ENCODE measurements around the gene INPP5D. TPM values are rescaled to one million over a fixed set of nuclear protein-coding genes. Genes with fewer than 3 reads are reported as not detected.
"Not testable (repeated sequence)": the region's sequence is repeated elsewhere in the genome, so short reads cannot be mapped to it uniquely, and the experiment has no call there.

The INPP5D gene
- total RNA-seq, 1 donor from 2014 or later: 275 TPM

GRCh38 chr2:233184669-233185068 lies 124.5 kb downstream of the INPP5D start:
- no peaks in the 10 kb centered on the region for H3K27me3 Mint-ChIP-seq
- no peaks in the 10 kb centered on the region for H3K9me3 Mint-ChIP-seq
- H3K4me1 Mint-ChIP-seq: peaks cover 25% of the 10 kb centered on the region
- H3K4me3 Mint-ChIP-seq: no peak overlapping the region
- TF ChIP-seq CTCF (IDR thresholded peaks at IDR 0.05): no peak
- H3K27ac Mint-ChIP-seq: peak overlapping the region; percentile 83
- ATAC-seq (ENCODE audit: low read depth) (no peak), DNase-seq (no peak)
- POLR2A ChIA-PET: interaction anchor here (1.1 to 1.7 kb wide), 3 partner anchors 13 to 66 kb away, joined by 3 to 5 read pairs (median 3); partner anchors contain the start of gene ATG16L1
- H3K36me3 Mint-ChIP-seq (ENCODE audit: low read depth): peaks cover 92% of the 10 kb centered on the region
- intact Hi-C loops (cut with micrococcal nuclease): no loop called here
- CTCF ChIA-PET: interaction anchor here (1.5 kb wide), 1 partner anchor 67 kb away, joined by 8 read pairs; the partner anchor contains the start of gene ATG16L1

- H3K9me3 Mint-ChIP-seq: no peaks in the 10 kb centered on the region
- intact Hi-C loops (cut with micrococcal nuclease): no loop called here
- peak overlapping the region; percentile 56 for H3K4me3 Mint-ChIP-seq
- H3K27ac Mint-ChIP-seq: peak overlapping the region; percentile 83
- ChIA-PET POLR2A (interaction anchor here (0.6 to 1.7 kb wide), 7 partner anchors 10 to 1491 kb away, joined by 3 to 7 read pairs (median 3); partner anchors contain the start of gene ATG16L1), CTCF (interaction anchor here (0.9 to 1.5 kb wide), 3 partner anchors 40 to 219 kb away, joined by 3 to 8 read pairs (median 5); partner anchors contain the start of gene ATG16L1)
- peaks cover 92% of the 10 kb centered on the region for H3K36me3 Mint-ChIP-seq (ENCODE audit: low read depth)
- no peak for DNase-seq
- peaks cover 25% of the 10 kb centered on the region for H3K4me1 Mint-ChIP-seq
- ATAC-seq (ENCODE audit: low read depth): no peak
- no peaks in the 10 kb centered on the region for H3K27me3 Mint-ChIP-seq
- TF ChIP-seq CTCF (IDR thresholded peaks at IDR 0.05): no peak
Observed at GRCh38 chr2:233185330-233185729, 125.2 kb downstream of the INPP5D start.

DNA sequence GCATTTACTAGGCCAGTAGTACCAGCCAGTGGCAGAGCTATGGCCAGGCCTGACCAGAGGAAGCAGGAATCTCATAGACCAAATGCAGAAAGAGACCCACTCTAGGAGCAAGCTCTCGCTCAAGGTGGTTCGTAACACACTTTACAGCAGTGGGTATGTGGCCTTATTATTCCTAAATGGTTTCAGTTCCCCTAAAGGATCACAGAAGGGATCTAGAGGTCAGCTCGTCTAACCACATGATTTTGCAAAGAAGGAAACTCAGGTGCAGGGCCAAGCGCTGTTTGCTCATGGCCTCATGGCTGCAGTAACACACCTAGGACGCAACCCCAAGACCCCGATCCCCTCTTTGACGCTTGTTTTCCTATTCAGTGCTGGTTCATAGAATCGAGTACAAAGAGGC lies 125.8 kb downstream of the INPP5D start:
- peak overlapping the region; percentile 56 for H3K4me3 Mint-ChIP-seq
- TF ChIP-seq CTCF (IDR thresholded peaks at IDR 0.05): no peak
- peaks cover 95% of the 10 kb centered on the region for H3K36me3 Mint-ChIP-seq (ENCODE audit: low read depth)
- H3K27me3 Mint-ChIP-seq: no peaks in the 10 kb centered on the region
- intact Hi-C loops (cut with micrococcal nuclease): loop anchor here (2.0 kb wide), 1 partner anchor 65 kb away; the partner anchor contains the start of gene ATG16L1
- H3K9me3 Mint-ChIP-seq: no peaks in the 10 kb centered on the region
- peaks cover 30% of the 10 kb centered on the region for H3K4me1 Mint-ChIP-seq
- peak overlapping the region; percentile 83 for H3K27ac Mint-ChIP-seq
- ChIA-PET CTCF (interaction anchor here (0.9 to 1.5 kb wide), 3 partner anchors 39 to 219 kb away, joined by 3 to 8 read pairs (median 5); partner anchors contain the start of gene ATG16L1), POLR2A (interaction anchor here (0.6 to 1.7 kb wide), 7 partner anchors 11 to 1491 kb away, joined by 3 to 7 read pairs (median 3); partner anchors contain the start of gene ATG16L1)
- DNase-seq (no peak), ATAC-seq (ENCODE audit: low read depth) (peak; percentile 65)

- ATAC-seq (ENCODE audit: low read depth) (no peak), DNase-seq (no peak)
- intact Hi-C loops (cut with micrococcal nuclease): loop anchor here (2.0 kb wide), 1 partner anchor 64 kb away; the partner anchor contains the start of gene ATG16L1
- H3K4me1 Mint-ChIP-seq: peaks cover 31% of the 10 kb centered on the region
- H3K27me3 Mint-ChIP-seq: no peaks in the 10 kb centered on the region
- peaks cover 96% of the 10 kb centered on the region for H3K36me3 Mint-ChIP-seq (ENCODE audit: low read depth)
- no peak for TF ChIP-seq CTCF (IDR thresholded peaks at IDR 0.05)
- ChIA-PET POLR2A (no interaction called here), CTCF (no interaction called here)
- no peak overlapping the region for H3K4me3 Mint-ChIP-seq
- peak overlapping the region; percentile 37 for H3K27ac Mint-ChIP-seq
- H3K9me3 Mint-ChIP-seq: no peaks in the 10 kb centered on the region
Observed at GRCh38 chr2:233186851-233187250, 126.7 kb downstream of the INPP5D start.

DNA sequence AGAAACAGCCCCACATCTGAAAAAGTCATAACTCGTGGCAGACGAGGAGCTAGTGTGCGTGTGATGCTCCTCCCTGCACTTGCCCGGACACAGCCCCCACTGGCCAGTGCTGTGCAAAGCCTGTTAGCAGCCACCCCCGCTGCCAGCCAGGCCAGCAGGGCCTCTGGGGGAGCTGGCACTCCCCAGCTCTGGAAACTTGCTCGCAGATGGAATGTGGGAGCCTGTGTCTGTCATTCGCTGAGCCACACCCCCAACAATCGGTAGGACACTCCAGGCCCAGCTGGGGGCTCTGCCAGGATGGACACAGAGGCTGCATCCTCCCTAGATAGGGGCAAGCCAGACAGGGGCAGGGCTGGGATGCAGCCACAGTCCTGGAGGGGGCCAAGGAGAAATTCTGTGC lies 128.9 kb downstream of the INPP5D start:
- intact Hi-C loops (cut with micrococcal nuclease): no loop called here
- ATAC-seq (ENCODE audit: low read depth) (no peak), DNase-seq (no peak)
- Mint-ChIP-seq H3K4me1 (peaks cover 29% of the 10 kb centered on the region), H3K36me3 (ENCODE audit: low read depth) (peaks cover 96% of the 10 kb centered on the region), H3K27me3 (no peaks in the 10 kb centered on the region), H3K9me3 (no peaks in the 10 kb centered on the region), H3K27ac (no peak overlapping the region), H3K4me3 (no peak overlapping the region)
- no peak for TF ChIP-seq CTCF (IDR thresholded peaks at IDR 0.05)
- POLR2A ChIA-PET: no interaction called here
- CTCF ChIA-PET: no interaction called here

DNA sequence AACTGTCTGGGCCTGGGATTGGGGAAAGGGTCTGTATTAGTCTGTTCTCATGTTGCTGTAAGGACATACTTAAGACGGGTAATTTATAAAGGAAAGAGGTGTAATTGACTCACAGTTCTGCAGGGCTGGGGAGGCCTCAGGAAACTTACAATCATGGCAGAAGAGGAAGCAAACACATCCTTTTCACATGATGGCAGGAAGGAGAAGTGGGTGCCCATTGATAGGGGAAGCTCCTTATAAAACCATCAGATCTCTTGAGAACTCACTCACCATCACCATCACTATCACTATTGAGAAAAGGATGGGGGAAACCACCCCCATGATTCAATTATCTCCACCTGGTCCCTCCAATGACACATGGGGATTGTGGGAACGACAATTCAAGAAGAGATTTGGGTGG lies 130.9 kb downstream of the INPP5D start:
- Mint-ChIP-seq H3K36me3 (ENCODE audit: low read depth) (peaks cover 93% of the 10 kb centered on the region), H3K27ac (peak overlapping the region; percentile 50)
- POLR2A ChIA-PET: interaction anchor here (1.8 kb wide), 1 partner anchor 11 kb away, joined by 4 read pairs; no protein-coding TSS in a partner anchor
- H3K4me1 Mint-ChIP-seq; H3K9me3 Mint-ChIP-seq; H3K4me3 Mint-ChIP-seq; H3K27me3 Mint-ChIP-seq; ATAC-seq (ENCODE audit: low read depth); CTCF ChIA-PET; DNase-seq; intact Hi-C loops (cut with micrococcal nuclease): not testable (repeated sequence)
